ENCODE results near the gene AGAP1. TPM values are rescaled to one million over a fixed set of nuclear protein-coding genes. Genes with fewer than 3 reads are reported as not detected.

Gene AGAP1
- total and polyA plus RNA-seq, 2 donors: 1.7 to 3.0 TPM

DNA sequence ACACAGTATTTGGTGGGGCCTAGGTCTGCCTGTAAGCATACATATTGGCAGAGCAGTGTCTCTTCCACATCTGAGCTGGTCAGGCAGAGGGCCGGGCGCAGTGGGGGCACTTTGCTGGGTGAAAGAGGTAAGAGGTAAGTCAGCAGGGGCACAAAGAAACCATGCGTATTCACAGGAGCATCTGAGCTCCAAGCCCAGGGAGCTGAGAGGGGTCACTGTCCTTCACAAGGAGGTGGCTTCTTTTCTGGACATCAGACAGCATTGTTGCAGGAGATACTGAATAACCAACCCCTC is 201.7 kb downstream of the AGAP1 start:
- no peaks in the 10 kb centered on the region for H3K36me3 ChIP-seq (ENCODE audit: control insufficient read depth in 2 of 2, insufficient read depth in 2 of 2, low read length in 1 of 2)
- DNase-seq (ENCODE audit: low read depth in 6 of 9, low spot score in 9 of 9): no peak
- H3K4me3 ChIP-seq (ENCODE audit: low read length in 2 of 2): no peak overlapping the region
- peaks cover 0 to 2% of the 10 kb centered on the region in 2 donors for H3K27me3 ChIP-seq (ENCODE audit: control insufficient read depth in 2 of 2, insufficient read depth in 1 of 2, low read length in 1 of 2)
- H3K4me1 ChIP-seq (ENCODE audit: control insufficient read depth in 2 of 2, insufficient read depth in 2 of 2, low read length in 2 of 2): no peaks in the 10 kb centered on the region
- no peak overlapping the region for H3K27ac ChIP-seq (ENCODE audit: low read depth in 1 of 2, low read length in 1 of 2)
- H3K9me3 ChIP-seq (ENCODE audit: control insufficient read depth in 2 of 2, insufficient read depth in 1 of 2, low read length in 1 of 2): no peaks in the 10 kb centered on the region
- 95% methylated on average over 3 of the region's 3 CpGs for WGBS

GRCh38 chr2:235697041-235697440 is 203.2 kb downstream of the AGAP1 start:
- Histone ChIP-seq H3K4me3 (ENCODE audit: low read length in 2 of 2) (no peak overlapping the region), H3K27ac (ENCODE audit: low read depth in 1 of 2, low read length in 1 of 2) (no peak overlapping the region), H3K4me1 (ENCODE audit: control insufficient read depth in 2 of 2, insufficient read depth in 2 of 2, low read length in 2 of 2) (no peaks in the 10 kb centered on the region)

DNA sequence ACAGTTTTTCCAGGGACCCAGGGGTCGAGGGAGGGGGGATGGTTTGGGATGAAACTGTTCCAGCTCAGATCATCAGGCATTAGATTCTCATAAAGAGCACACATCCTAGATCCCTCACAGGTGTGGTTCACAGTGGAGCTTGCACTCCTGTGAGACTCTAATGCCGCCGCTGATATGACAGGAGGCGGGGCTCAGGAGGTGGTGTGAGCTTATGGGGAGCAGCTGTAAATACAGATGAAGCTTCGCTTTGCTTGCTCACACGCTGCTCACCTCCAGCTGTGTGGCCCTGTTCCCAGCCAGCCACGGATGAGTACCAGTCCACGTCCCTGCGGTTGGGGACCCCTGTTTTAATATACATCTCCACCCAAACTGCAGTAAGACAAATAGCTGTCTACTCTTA is 204.2 kb downstream of the AGAP1 start:
- no peaks in the 10 kb centered on the region for H3K4me1 ChIP-seq (ENCODE audit: control insufficient read depth in 2 of 2, insufficient read depth in 2 of 2, low read length in 2 of 2)
- 91% methylated on average over 9 of the region's 9 CpGs for WGBS
- H3K4me3 ChIP-seq (ENCODE audit: low read length in 2 of 2): no peak overlapping the region
- no peaks in the 10 kb centered on the region for H3K9me3 ChIP-seq (ENCODE audit: control insufficient read depth in 2 of 2, insufficient read depth in 1 of 2, low read length in 1 of 2)
- DNase-seq (ENCODE audit: low read depth in 6 of 9, low spot score in 9 of 9): no peak
- H3K36me3 ChIP-seq (ENCODE audit: control insufficient read depth in 2 of 2, insufficient read depth in 2 of 2, low read length in 1 of 2): no peaks in the 10 kb centered on the region
- no peak overlapping the region for H3K27ac ChIP-seq (ENCODE audit: low read depth in 1 of 2, low read length in 1 of 2)
- H3K27me3 ChIP-seq (ENCODE audit: control insufficient read depth in 2 of 2, insufficient read depth in 1 of 2, low read length in 1 of 2): peaks cover 0 to 9% of the 10 kb centered on the region in 2 donors

More at GRCh38 chr2:235697041-235697440, 203.2 kb downstream of the AGAP1 start:
- Histone ChIP-seq H3K27me3 (ENCODE audit: control insufficient read depth in 2 of 2, insufficient read depth in 1 of 2, low read length in 1 of 2) (peaks cover 0 to 7% of the 10 kb centered on the region in 2 donors), H3K9me3 (ENCODE audit: control insufficient read depth in 2 of 2, insufficient read depth in 1 of 2, low read length in 1 of 2) (no peaks in the 10 kb centered on the region), H3K36me3 (ENCODE audit: control insufficient read depth in 2 of 2, insufficient read depth in 2 of 2, low read length in 1 of 2) (no peaks in the 10 kb centered on the region)
- DNase-seq (ENCODE audit: low read depth in 6 of 9, low spot score in 9 of 9): no peak
- WGBS: 95% methylated on average over 8 of the region's 8 CpGs

- Histone ChIP-seq H3K4me3 (ENCODE audit: low read length in 2 of 2) (no peak overlapping the region), H3K27me3 (ENCODE audit: control insufficient read depth in 2 of 2, insufficient read depth in 1 of 2, low read length in 1 of 2) (peaks cover 0 to 9% of the 10 kb centered on the region in 2 donors), H3K27ac (ENCODE audit: low read depth in 1 of 2, low read length in 1 of 2) (no peak overlapping the region), H3K9me3 (ENCODE audit: control insufficient read depth in 2 of 2, insufficient read depth in 1 of 2, low read length in 1 of 2) (no peaks in the 10 kb centered on the region), H3K4me1 (ENCODE audit: control insufficient read depth in 2 of 2, insufficient read depth in 2 of 2, low read length in 2 of 2) (no peaks in the 10 kb centered on the region), H3K36me3 (ENCODE audit: control insufficient read depth in 2 of 2, insufficient read depth in 2 of 2, low read length in 1 of 2) (no peaks in the 10 kb centered on the region)
- DNase-seq (ENCODE audit: low read depth in 6 of 9, low spot score in 9 of 9): no peak
- 92% methylated on average over 7 of the region's 7 CpGs for WGBS
Measured at GRCh38 chr2:235698491-235698890, 204.6 kb downstream of the AGAP1 start.

DNA sequence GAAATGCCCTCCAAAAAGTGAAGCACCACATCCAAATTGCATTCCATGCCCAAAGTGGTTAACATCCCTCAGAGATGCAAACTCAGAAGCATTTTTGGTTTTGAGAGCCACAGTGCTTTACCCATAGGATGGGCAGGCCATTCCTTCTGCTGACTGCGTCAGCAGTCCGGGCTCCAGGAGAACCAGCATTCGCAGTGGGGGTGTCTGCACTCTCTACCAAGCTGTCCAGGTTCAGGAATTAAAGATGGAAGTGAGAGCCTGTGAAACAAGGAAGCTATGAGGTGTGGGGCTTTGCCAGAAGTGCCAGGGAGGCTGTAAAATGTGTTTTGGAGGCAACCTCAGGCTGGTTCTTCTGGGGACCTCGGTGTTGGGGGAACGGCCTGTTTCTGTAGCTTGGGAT is 205.7 kb downstream of the AGAP1 start:
- no peaks in the 10 kb centered on the region for H3K4me1 ChIP-seq (ENCODE audit: control insufficient read depth in 2 of 2, insufficient read depth in 2 of 2, low read length in 2 of 2)
- no peak for DNase-seq (ENCODE audit: low read depth in 6 of 9, low spot score in 9 of 9)
- WGBS: 94% methylated on average over 5 of the region's 5 CpGs
- no peaks in the 10 kb centered on the region for H3K9me3 ChIP-seq (ENCODE audit: control insufficient read depth in 2 of 2, insufficient read depth in 1 of 2, low read length in 1 of 2)
- H3K27me3 ChIP-seq (ENCODE audit: control insufficient read depth in 2 of 2, insufficient read depth in 1 of 2, low read length in 1 of 2): peaks cover 0 to 9% of the 10 kb centered on the region in 2 donors
- no peak overlapping the region for H3K27ac ChIP-seq (ENCODE audit: low read depth in 1 of 2, low read length in 1 of 2)
- H3K4me3 ChIP-seq (ENCODE audit: low read length in 2 of 2): no peak overlapping the region
- H3K36me3 ChIP-seq (ENCODE audit: control insufficient read depth in 2 of 2, insufficient read depth in 2 of 2, low read length in 1 of 2): no peaks in the 10 kb centered on the region

DNA sequence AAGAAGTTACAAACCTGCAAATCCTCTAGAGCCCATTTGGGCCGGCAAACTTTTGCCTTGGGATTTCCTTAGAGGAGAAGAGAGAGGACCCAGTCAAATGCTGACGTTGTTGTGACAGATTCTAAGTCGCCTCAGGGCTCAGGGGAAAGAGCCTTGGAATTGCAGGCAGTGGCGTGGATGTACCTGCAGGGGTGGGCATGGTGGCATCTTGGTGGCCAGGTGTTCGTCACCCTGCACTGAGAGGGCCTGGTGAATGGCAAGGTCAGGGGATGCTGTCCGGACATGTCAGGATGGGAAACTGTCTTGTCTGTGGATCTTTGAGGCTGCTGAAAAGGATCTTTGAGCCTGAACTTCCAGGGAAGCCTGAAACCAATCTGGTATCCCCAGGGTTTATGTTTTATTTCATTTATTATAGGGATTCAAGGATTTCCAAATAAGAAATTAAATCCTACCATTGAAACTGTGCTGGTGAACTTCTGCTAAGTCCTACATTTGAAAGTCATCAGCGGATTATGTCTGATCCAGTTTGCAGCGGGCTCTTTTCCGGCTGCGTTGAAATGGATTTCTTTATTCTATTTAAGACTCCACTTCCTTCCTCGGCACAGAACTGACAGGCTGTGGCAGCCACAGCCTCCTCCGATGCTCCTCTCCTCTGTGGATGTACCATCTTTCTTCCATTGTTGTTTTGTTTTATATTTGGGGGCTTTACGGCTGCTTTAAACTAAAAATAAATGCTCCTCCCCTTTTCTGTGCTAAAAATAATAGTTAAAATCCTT is 207.6 kb downstream of the AGAP1 start:
- peaks cover 0 to 9% of the 10 kb centered on the region in 2 donors for H3K27me3 ChIP-seq (ENCODE audit: control insufficient read depth in 2 of 2, insufficient read depth in 1 of 2, low read length in 1 of 2)
- no peak overlapping the region for H3K4me3 ChIP-seq (ENCODE audit: low read length in 2 of 2)
- WGBS: 51% methylated on average over 13 of the region's 13 CpGs
- no peak overlapping the region for H3K27ac ChIP-seq (ENCODE audit: low read depth in 1 of 2, low read length in 1 of 2)
- no peaks in the 10 kb centered on the region for H3K36me3 ChIP-seq (ENCODE audit: control insufficient read depth in 2 of 2, insufficient read depth in 2 of 2, low read length in 1 of 2)
- DNase-seq (ENCODE audit: low read depth in 6 of 9, low spot score in 9 of 9): no peak
- H3K4me1 ChIP-seq (ENCODE audit: control insufficient read depth in 2 of 2, insufficient read depth in 2 of 2, low read length in 2 of 2): no peaks in the 10 kb centered on the region
- no peaks in the 10 kb centered on the region for H3K9me3 ChIP-seq (ENCODE audit: control insufficient read depth in 2 of 2, insufficient read depth in 1 of 2, low read length in 1 of 2)

GRCh38 chr2:235702186-235702585 is 208.3 kb downstream of the AGAP1 start:
- no peaks in the 10 kb centered on the region for H3K4me1 ChIP-seq (ENCODE audit: control insufficient read depth in 2 of 2, insufficient read depth in 2 of 2, low read length in 2 of 2)
- no peaks in the 10 kb centered on the region for H3K36me3 ChIP-seq (ENCODE audit: control insufficient read depth in 2 of 2, insufficient read depth in 2 of 2, low read length in 1 of 2)
- 93% methylated on average over 4 of the region's 4 CpGs for WGBS
- DNase-seq (ENCODE audit: low read depth in 6 of 9, low spot score in 9 of 9): no peak
- H3K27ac ChIP-seq (ENCODE audit: low read depth in 1 of 2, low read length in 1 of 2): no peak overlapping the region
- H3K4me3 ChIP-seq (ENCODE audit: low read length in 2 of 2): no peak overlapping the region
- peaks cover 0 to 9% of the 10 kb centered on the region in 2 donors for H3K27me3 ChIP-seq (ENCODE audit: control insufficient read depth in 2 of 2, insufficient read depth in 1 of 2, low read length in 1 of 2)
- no peaks in the 10 kb centered on the region for H3K9me3 ChIP-seq (ENCODE audit: control insufficient read depth in 2 of 2, insufficient read depth in 1 of 2, low read length in 1 of 2)

DNA sequence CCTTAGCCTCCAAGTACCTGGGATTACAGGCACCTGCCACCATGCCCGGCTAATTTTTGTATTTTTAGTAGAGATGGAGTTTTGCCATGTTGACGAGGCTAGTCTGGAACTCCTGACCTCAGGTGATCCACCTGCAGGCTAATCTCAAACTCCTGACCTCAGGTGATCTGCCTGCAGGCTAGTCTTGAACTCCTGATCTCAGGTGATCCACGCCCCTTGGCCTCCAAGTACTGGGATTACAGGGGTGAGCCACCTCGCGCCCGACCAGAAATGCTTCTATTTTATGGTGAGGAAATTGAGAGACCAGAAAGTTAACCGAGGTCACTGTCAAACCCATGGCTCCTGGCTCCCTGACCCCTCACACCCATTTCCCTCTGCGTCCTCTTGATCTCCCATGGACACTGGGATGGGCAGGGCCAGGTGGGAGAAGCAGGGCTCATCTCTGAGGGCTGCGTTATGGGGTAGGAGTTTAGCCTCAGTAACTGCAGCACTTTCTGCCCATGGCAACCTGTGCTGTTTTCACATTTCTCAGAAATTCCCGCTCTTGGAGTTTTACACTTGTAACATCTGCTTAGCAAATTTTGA is 210.0 kb downstream of the AGAP1 start:
- Histone ChIP-seq H3K27ac (ENCODE audit: low read depth in 1 of 2, low read length in 1 of 2) (no peak overlapping the region), H3K27me3 (ENCODE audit: control insufficient read depth in 2 of 2, insufficient read depth in 1 of 2, low read length in 1 of 2) (peaks cover 0 to 9% of the 10 kb centered on the region in 2 donors), H3K36me3 (ENCODE audit: control insufficient read depth in 2 of 2, insufficient read depth in 2 of 2, low read length in 1 of 2) (no peaks in the 10 kb centered on the region), H3K9me3 (ENCODE audit: control insufficient read depth in 2 of 2, insufficient read depth in 1 of 2, low read length in 1 of 2) (no peaks in the 10 kb centered on the region), H3K4me3 (ENCODE audit: low read length in 2 of 2) (no peak overlapping the region), H3K4me1 (ENCODE audit: control insufficient read depth in 2 of 2, insufficient read depth in 2 of 2, low read length in 2 of 2) (no peaks in the 10 kb centered on the region)
- no peak for DNase-seq (ENCODE audit: low read depth in 6 of 9, low spot score in 9 of 9)
- 96% methylated on average over 10 of the region's 10 CpGs for WGBS

DNA sequence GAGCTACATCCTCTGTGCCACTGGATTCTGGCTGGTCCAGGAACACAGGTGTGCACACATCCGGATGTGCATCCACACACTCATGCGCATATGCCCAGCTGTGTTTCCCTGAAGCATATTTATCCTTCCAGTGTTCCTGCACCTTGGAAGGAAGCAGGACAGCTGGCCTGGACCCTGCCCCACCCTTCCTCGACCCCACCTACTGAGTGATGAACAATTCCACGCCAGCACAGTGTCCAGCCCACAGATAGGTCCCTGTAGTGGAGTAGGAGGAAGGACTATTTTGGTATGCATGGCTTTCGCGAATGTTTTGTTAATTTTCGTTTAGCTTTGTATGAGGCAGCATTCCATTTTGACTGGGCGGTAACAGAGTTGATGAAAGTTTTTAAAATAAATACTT is 211.5 kb downstream of the AGAP1 start:
- Histone ChIP-seq H3K4me3 (ENCODE audit: low read length in 2 of 2) (no peak overlapping the region), H3K27ac (ENCODE audit: low read depth in 1 of 2, low read length in 1 of 2) (no peak overlapping the region), H3K27me3 (ENCODE audit: control insufficient read depth in 2 of 2, insufficient read depth in 1 of 2, low read length in 1 of 2) (peaks cover 0 to 7% of the 10 kb centered on the region in 2 donors), H3K9me3 (ENCODE audit: control insufficient read depth in 2 of 2, insufficient read depth in 1 of 2, low read length in 1 of 2) (no peaks in the 10 kb centered on the region), H3K36me3 (ENCODE audit: control insufficient read depth in 2 of 2, insufficient read depth in 2 of 2, low read length in 1 of 2) (no peaks in the 10 kb centered on the region), H3K4me1 (ENCODE audit: control insufficient read depth in 2 of 2, insufficient read depth in 2 of 2, low read length in 2 of 2) (no peaks in the 10 kb centered on the region)
- WGBS: 91% methylated on average over 8 of the region's 8 CpGs
- no peak for DNase-seq (ENCODE audit: low read depth in 6 of 9, low spot score in 9 of 9)
